Stimulated activated effector memory CD8-positive, alpha-beta T cell treated with anti-CD3 and anti-CD28 coated beads, Interleukin-12 subunit alpha, Interleukin-12 subunit beta, amount 100 ng/mL, for 72 hours (primary cell): ENCODE data around the gene C10orf90.

Experiments used
- ATAC-seq: fragments of 150-1000 bp; cut with Tn5 transposase; 2 replicates; pipeline ENCODE4 v1.10.0; 2021
- DNase-seq, 2 donors: peaks; one replicate each; pipeline ENCODE4 v3.0.0; 2021 to 2022; ENCODE audit warnings: low spot score in 2 of 2
- H3K27ac Mint-ChIP-seq: one replicate; pipeline ENCODE4 v1.8.0; 2022; ENCODE audit warnings: mild to moderate bottlenecking, mixed read lengths
- H3K36me3 Mint-ChIP-seq: one replicate; pipeline ENCODE4 v1.8.0; 2022; ENCODE audit warnings: mild to moderate bottlenecking, mixed read lengths
- H3K4me1 Mint-ChIP-seq: one replicate; pipeline ENCODE4 v1.8.0; 2022; ENCODE audit warnings: mixed read lengths
- H3K4me3 Mint-ChIP-seq: one replicate; pipeline ENCODE4 v1.8.0; 2022; ENCODE audit warnings: mild to moderate bottlenecking, mixed read lengths
- H3K9me3 Mint-ChIP-seq: one replicate; pipeline ENCODE4 v1.8.0; 2022; ENCODE audit warnings: mixed read lengths

Gene C10orf90

DNA sequence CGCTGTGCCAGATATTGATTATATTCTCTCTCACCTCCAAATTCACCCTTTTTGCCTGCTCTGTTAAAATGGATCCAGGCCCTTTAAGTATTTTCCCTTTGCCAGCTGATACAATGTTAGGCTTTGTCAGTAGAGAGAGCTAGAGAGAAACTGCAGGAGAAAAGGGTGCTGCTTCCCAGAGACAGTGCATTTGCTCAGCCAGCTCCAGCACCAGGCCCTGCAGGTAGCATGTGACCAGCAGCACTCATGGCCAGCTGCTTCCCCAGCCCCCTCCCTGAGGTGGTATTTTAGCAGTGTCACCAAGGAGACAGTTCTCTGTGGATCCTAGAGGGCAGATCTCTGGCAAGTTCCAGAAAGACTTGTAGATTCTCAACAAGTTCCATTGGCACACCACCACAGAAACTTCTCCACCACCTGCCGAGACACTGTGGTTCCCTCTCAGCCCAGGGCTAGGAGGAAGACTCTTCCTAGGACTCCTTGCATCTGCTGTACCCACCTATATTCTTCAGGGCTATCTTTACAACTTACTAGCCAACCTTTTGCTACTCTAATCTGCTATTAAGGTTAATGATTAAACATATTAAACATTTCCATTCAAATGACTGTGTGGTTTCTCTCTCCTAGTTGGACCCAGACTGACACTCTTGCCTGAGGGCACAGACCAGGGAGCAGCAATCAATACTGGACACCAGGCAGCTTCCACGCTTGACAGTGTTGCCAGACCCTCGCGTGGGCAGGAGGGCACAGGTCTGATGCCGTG, 246.6 kb downstream of the C10orf90 start:
- H3K4me1 Mint-ChIP-seq: peaks cover 16% of the 10 kb centered on the region
- no peaks in the 10 kb centered on the region for H3K36me3 Mint-ChIP-seq
- peaks cover 8% of the 10 kb centered on the region for H3K9me3 Mint-ChIP-seq
- no peak overlapping the region for H3K4me3 Mint-ChIP-seq
- ATAC-seq (no peak), DNase-seq (no peak)
- no peak overlapping the region for H3K27ac Mint-ChIP-seq

DNA sequence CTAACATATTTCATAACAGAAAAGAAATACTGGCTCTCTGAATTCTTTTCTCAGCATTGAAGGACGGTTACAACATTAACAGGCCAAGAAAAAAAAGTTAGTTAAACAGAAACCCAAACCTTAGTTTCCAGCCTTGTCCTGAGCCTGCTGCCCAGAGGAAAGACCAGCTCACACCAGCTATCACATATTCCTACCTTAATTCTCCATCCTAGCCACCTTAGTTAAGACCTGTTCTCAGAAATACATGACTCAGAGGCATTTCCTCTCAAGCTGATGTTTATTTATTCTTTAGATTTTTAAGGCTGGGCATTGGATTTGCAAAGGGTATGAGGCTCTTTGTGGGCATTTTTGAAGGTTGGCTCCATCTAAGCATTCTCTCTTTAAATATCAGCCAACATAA, 247.9 kb downstream of the C10orf90 start:
- Mint-ChIP-seq H3K9me3 (peaks cover 10% of the 10 kb centered on the region), H3K36me3 (no peaks in the 10 kb centered on the region), H3K4me1 (peaks cover 16% of the 10 kb centered on the region), H3K27ac (no peak overlapping the region), H3K4me3 (no peak overlapping the region)
- no peak for ATAC-seq
- DNase-seq: no peak

DNA sequence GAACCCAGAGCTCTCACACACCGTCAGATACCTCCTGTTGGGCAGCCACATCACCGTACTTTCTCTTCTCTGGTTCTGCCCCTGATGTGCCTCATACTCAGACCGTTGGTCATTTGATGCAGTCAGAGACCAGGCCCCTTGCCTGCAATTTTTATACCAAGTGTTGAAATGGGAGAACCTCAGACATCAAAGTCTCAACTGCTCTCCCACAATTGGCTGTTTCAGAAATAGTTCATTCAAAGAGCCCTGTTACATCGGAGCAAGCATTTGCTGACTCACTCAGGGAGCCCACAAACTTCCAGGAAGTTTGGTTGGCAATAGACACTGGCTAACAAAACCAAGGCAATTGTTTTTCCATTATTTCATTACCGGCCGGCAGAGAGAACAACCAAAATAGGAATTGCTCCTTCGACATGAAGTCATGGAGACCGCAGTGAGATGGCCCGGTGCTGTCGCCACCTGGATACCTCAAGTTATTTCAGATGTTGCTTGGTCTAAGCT, 248.7 kb downstream of the C10orf90 start:
- Mint-ChIP-seq H3K4me3 (peak overlapping the region; percentile 54), H3K9me3 (peaks cover 10% of the 10 kb centered on the region), H3K36me3 (no peaks in the 10 kb centered on the region), H3K4me1 (peaks cover 16% of the 10 kb centered on the region), H3K27ac (peak overlapping the region; percentile 89)
- DNase-seq (no peak), ATAC-seq (peak; percentile 72)

DNA sequence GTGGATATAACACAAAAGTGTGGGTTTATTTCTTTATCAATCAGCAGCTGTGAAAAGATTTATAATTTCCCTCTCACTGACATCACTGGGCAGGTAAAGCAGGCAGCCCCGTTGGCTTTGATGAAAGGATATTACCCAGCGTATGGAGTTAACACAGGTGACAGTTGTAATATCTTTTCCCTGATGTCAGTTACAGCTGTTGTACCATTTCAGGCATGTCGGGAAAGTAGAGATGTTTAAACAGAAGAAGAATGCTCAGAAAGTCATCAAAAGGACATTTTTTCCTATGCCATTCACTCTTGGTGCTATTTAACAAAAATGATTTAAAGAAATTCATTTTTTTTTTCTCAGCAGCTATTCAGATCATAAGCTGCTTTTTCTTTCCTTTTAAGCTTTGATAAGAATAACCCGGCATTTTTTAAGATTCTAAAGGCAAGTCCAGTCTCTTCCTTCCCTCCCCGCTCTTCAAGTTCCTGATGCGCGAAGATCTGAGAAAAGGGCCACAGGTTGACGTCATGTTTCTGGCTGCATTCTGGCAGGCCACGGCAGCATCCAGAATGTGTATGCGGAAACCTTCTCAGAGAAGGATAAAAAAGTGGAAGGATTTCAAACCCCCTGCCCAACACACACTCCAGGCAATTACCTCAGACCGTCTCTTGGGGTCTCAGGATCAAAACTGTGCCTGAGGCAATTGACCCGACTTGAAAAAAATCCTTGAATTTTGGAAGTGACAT, 249.8 kb downstream of the C10orf90 start:
- DNase-seq: no peak
- no peak for ATAC-seq
- Mint-ChIP-seq H3K4me3 (no peak overlapping the region), H3K36me3 (no peaks in the 10 kb centered on the region), H3K4me1 (peaks cover 12% of the 10 kb centered on the region), H3K9me3 (peaks cover 10% of the 10 kb centered on the region), H3K27ac (no peak overlapping the region)

DNA sequence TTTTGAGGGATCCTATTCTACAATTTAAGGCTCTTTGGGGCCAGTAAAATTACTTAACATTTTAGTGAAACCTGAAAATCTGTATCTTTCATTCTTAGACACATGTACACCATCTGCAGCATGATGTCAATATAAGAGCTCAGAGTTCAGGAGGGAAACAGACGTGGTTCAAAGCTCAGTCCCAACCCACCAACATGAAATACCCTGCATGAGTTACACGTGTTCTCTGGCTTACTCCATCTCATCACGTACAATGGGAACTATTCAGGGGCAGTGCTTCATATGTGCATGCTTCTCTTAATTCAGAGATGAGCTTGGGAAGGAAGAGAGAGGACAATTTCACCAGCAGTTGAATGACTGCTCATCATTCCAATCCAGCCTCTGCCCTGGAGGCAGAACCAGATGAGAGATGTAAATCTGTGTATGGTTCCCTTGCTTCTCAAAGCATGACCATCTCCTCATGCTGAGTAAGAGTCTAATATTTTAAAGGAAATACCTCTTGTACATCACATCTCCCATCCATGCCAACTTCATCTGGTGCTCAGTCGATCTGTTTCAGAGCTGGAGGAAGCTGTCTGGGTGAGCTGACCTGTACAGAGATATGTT, 253.2 kb downstream of the C10orf90 start:
- Mint-ChIP-seq H3K9me3 (peaks cover 2% of the 10 kb centered on the region), H3K4me3 (no peak overlapping the region), H3K4me1 (peaks cover 6% of the 10 kb centered on the region), H3K27ac (no peak overlapping the region), H3K36me3 (no peaks in the 10 kb centered on the region)
- DNase-seq: no peak
- no peak for ATAC-seq

DNA sequence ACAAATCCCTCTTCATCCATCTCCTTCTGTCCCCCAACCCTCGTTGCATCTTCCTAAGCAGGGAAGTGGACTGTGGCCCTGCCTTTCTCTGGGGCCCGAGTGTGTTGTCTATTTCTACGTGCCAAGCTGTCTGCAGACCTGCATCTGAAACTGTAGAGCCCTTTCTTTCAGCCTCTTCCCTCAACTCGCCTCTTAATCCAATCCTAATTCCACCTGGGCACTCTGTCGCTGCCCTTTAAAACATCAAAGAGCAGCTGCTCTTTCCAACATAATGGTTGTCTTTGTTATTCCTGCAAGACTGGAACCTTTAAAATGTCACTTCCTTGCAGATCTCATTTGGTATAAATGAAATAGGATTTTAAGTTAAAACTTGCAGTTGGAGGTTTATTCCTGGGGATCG, 260.7 kb downstream of the C10orf90 start:
- H3K4me3 Mint-ChIP-seq: no peak overlapping the region
- ATAC-seq: no peak

DNA sequence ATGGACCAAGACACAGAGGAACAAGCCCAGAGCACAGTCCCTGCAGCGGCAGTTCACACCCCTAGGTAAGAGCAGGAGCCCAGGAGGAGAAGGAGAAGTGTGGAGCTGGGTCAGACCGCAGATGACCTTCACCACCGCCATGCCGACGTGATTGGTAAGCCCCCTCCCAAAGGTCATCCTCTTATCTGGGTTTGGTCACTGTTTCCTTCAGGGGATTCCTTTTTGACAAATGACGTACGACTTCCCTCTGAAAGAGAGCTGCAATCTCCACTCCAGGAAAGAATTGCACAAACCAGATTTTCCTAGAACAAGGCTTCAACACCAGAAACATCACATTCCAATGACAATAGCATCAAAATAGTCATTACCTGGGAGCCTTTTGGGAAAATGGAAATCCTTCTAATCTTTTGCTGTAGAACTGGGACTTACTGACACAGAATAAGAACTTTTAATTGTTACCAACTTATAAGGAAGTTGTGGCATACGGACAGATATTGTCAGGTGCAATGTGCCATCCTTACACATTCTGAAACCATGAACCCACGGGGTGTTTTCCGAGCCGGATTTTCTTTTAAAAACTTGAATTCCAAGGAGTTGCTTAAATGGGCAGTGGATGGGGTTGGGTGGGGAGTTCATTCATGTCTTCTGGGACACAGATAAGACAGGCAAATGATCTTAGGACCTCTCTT, 261.4 kb downstream of the C10orf90 start:
- H3K4me3 Mint-ChIP-seq: no peak overlapping the region
- no peaks in the 10 kb centered on the region for H3K4me1 Mint-ChIP-seq
- no peaks in the 10 kb centered on the region for H3K9me3 Mint-ChIP-seq
- H3K27ac Mint-ChIP-seq: no peak overlapping the region
- H3K36me3 Mint-ChIP-seq: no peaks in the 10 kb centered on the region
- no peak for DNase-seq
- no peak for ATAC-seq

More for the DNA sequence above, 260.7 kb downstream of the C10orf90 start:
- no peak overlapping the region for H3K27ac Mint-ChIP-seq
- no peaks in the 10 kb centered on the region for H3K9me3 Mint-ChIP-seq
- no peak for DNase-seq
- no peaks in the 10 kb centered on the region for H3K4me1 Mint-ChIP-seq
- H3K36me3 Mint-ChIP-seq: no peaks in the 10 kb centered on the region

DNA sequence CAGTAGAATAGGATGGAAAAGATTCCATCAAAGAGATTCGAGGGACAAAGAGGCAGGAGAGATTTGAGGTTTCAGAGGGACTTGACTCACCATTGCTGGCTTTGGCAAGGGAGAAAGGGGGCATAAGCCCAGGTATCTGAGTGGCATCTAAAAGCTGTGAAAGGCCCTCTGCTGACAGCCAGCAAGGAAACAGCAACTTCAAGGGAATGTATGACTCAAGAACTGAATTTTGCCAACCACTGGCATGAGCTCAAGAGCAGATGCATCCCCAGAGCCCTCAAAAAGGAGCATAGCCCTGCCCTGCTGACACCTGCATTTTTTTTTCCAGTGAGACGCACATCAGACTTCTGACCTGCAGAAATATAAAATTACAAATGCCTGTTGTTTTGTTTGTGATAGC, 262.7 kb downstream of the C10orf90 start:
- Mint-ChIP-seq H3K36me3 (no peaks in the 10 kb centered on the region), H3K4me1 (no peaks in the 10 kb centered on the region), H3K9me3 (no peaks in the 10 kb centered on the region), H3K27ac (no peak overlapping the region), H3K4me3 (no peak overlapping the region)
- no peak for ATAC-seq
- DNase-seq: no peak

DNA sequence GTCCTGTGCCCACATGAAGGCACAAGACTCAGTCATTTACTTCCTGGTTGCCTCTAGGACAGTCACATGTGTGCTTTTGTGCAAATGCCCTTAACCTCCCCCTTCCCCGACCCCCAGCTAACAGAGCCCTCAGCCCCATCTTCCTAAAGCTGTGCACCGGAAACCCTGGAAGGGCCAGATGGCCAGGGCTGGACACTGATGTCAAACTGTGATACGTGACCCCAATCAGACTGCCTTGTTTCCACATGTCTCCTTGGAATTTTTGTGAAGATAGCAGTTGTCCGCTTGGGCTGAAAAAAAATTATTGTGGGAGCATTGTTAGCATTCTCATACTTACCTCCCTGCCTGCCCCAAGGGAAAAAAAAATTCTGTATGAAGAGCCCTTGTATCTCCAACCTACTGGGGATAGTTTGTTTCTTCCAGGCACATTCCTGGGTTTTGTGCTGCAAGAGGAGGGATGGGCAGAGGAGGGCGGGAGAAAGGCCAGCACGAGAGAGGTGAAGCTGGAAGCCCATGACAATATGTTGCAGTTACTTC, 265.2 kb downstream of the C10orf90 start:
- H3K4me3 Mint-ChIP-seq: no peak overlapping the region
- no peaks in the 10 kb centered on the region for H3K4me1 Mint-ChIP-seq
- no peaks in the 10 kb centered on the region for H3K36me3 Mint-ChIP-seq
- ATAC-seq: no peak
- no peak for DNase-seq
- H3K9me3 Mint-ChIP-seq: no peaks in the 10 kb centered on the region
- peak overlapping the region; percentile 40 for H3K27ac Mint-ChIP-seq

DNA sequence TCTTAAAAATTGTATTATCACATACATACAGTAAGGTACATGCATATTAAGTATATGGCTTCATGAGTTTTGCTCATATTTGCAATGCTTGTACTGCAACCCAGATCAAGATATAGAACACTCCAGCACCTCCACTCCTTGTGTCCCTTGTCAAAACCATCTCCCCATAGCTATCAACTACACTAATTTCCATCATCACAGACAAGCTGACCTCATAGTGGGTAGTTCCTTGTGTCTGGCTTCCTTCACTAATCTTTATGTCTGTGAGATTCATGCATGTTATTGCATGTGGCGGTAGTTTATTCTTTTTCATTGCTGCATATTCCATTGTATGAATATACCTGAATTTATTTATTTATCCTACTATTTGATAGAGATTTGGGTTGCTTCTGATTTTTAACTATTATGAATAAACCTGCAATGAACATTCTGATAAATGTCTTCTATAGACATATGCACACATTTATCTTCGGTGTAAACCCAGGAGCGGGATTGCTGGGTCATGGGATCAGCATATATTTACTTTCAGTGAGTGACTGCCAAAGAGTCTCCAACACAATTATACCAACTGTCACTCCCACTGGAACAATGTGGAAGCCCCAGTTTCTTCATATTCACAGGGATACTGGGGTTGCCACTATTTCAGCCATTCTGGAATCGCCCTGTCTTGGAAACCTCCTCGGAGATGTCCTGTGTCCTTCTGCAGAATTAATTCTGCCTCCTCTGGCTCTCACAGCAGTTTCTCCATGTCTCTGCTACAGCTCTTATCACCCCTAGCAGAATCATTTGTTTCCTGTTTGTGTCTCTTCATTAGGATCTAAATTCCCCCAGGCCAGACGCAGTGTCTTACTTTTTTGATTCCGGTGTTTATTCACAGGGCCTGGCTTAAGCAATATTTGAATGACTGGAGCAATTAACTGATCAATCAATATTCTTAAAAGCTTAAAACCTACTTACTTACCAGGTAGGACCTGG, 267.5 kb downstream of the C10orf90 start:
- DNase-seq (no peak), ATAC-seq (no peak)
- H3K4me3 Mint-ChIP-seq: no peak overlapping the region
- no peaks in the 10 kb centered on the region for H3K36me3 Mint-ChIP-seq
- H3K9me3 Mint-ChIP-seq: no peaks in the 10 kb centered on the region
- H3K4me1 Mint-ChIP-seq: no peaks in the 10 kb centered on the region
- H3K27ac Mint-ChIP-seq: no peak overlapping the region

DNA sequence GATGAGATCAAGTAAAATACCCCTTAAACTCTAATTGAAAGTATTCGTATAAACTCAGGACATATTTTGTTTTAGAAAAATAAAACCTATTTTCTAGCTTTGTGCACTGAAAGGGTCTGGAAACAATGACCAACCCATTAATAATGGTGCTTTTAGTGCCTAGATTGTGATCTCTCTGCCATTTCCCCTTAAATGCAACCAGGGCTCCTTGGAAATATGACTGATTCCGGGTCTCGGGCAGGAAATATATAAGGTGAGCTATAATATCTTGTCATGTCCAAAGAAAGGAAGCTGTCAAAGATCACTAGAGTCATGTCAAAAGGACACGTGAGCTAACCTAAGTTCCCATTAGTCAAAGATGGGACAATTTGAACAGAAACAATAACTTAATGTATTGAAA, 269.9 kb downstream of the C10orf90 start:
- ATAC-seq (no peak), DNase-seq (no peak)
- H3K27ac Mint-ChIP-seq: no peak overlapping the region
- no peak overlapping the region for H3K4me3 Mint-ChIP-seq
- H3K36me3 Mint-ChIP-seq: no peaks in the 10 kb centered on the region
- H3K4me1 Mint-ChIP-seq: peaks cover 7% of the 10 kb centered on the region
- H3K9me3 Mint-ChIP-seq: peaks cover 4% of the 10 kb centered on the region

DNA sequence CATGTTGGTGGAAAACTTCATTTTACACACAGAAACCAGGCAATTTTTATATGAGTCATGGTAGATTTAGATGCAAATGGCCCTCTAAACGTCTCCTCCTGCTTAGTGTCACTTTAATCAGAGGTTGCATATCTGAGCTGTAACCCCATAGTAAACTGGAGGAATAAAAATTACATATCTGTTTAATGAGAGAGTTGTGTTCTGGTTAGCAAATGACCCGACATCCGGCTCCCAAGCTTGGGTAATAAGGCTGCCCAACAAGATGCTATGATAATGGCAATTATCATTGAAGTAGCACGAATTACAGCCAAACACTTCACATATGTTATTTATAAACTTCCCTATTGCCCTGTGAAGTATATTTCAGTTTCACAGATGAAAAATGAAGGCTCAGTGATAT, 271.6 kb downstream of the C10orf90 start:
- H3K36me3 Mint-ChIP-seq: no peaks in the 10 kb centered on the region
- peak overlapping the region; percentile 26 for H3K4me3 Mint-ChIP-seq
- peak overlapping the region; percentile 37 for H3K27ac Mint-ChIP-seq
- DNase-seq: no peak
- no peak for ATAC-seq
- peaks cover 18% of the 10 kb centered on the region for H3K4me1 Mint-ChIP-seq
- peaks cover 6% of the 10 kb centered on the region for H3K9me3 Mint-ChIP-seq

DNA sequence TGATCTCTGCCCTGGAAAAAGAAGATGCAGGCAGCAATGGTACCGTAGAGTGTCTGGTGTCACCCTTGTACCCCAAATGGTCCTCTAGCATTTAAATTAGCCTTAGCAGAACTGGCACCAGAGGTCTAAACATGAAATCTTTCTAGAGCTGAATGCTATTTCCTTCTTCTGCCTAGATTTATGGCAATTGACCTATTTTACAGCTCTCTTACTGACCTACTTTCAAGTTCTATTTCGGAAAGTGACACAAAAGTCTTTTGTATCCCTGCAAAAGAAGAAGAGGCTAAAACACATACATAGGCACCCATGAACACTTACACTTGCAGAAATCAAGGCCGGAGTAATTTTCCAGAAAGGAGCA, 272.1 kb downstream of the C10orf90 start:
- Mint-ChIP-seq H3K4me3 (peak overlapping the region; percentile 26), H3K36me3 (no peaks in the 10 kb centered on the region), H3K27ac (no peak overlapping the region), H3K4me1 (peaks cover 18% of the 10 kb centered on the region), H3K9me3 (peaks cover 6% of the 10 kb centered on the region)
- peak; percentile 26 for ATAC-seq
- no peak for DNase-seq
